Measurements from ENCODE around the gene SOD1.

The SOD1 gene

DNA sequence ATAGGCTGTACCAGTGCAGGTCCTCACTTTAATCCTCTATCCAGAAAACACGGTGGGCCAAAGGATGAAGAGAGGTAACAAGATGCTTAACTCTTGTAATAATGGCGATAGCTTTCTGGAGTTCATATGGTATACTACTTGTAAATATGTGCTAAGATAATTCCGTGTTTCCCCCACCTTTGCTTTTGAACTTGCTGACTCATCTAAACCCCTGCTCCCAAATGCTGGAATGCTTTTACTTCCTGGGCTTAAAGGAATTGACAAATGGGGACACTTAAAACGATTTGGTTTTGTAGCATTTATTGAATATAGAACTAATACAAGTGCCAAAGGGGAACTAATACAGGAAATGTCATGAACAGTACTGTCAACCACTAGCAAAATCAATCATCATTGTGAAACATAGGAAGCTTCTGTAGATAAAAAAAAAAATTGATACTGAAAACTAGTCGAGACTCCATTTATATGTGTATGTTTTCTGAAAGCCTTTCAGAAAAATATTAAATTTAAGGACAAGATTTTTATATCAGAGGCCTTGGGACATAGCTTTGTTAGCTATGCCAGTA lies 7.0 kb downstream of the SOD1 start:
- TF ChIP-seq GATA1 (IDR thresholded peaks at IDR 0.05; ENCODE audit: low read depth, low read length) (no peak), POLR2A (IDR thresholded peaks at IDR 0.05; ENCODE audit: low read length) (no peak)
- DNase-seq: no peak

DNA sequence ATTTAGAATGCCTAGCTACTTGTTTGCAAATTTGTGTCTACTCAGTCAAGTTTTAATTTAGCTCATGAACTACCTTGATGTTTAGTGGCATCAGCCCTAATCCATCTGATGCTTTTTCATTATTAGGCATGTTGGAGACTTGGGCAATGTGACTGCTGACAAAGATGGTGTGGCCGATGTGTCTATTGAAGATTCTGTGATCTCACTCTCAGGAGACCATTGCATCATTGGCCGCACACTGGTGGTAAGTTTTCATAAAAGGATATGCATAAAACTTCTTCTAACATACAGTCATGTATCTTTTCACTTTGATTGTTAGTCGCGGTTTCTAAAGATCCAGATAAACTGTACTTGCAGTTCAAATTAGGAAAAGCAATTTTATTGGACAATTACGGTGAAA lies 7.6 kb downstream of the SOD1 start:
- TF ChIP-seq POLR2A (IDR thresholded peaks at IDR 0.05; ENCODE audit: low read length) (no peak), GATA1 (IDR thresholded peaks at IDR 0.05; ENCODE audit: low read depth, low read length) (no peak)
- no peak for DNase-seq

DNA sequence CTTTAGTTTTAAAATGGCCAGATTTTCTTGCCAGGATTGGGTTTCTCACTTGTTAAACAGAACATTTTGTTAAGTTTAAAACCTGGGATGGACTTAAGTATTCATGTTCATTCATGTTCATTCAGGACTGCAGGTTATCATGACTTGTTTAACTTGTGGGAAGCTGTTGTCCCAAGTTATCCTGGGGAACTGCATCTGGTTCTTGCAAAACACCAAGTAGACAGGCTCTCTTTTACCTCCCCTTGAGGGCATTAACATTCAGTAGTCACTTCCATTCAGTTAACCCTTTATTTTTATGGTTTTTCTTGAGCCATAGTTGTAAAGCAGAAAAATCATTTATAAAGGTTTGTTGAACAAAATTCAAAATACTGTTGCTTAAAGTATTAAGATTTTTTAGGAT lies 8.1 kb downstream of the SOD1 start:
- no peak for DNase-seq
- TF ChIP-seq POLR2A (IDR thresholded peaks at IDR 0.05; ENCODE audit: low read length) (no peak), GATA1 (IDR thresholded peaks at IDR 0.05; ENCODE audit: low read depth, low read length) (no peak)

GRCh38 chr21:31668651-31669491 lies 9.4 kb downstream of the SOD1 start:
- TF ChIP-seq GATA1 (IDR thresholded peaks at IDR 0.05; ENCODE audit: low read depth, low read length): no peak
- no peak for TF ChIP-seq POLR2A (IDR thresholded peaks at IDR 0.05; ENCODE audit: low read length)

GRCh38 chr21:31670070-31670469 lies 10.6 kb downstream of the SOD1 start:
- TF ChIP-seq GATA1 (IDR thresholded peaks at IDR 0.05; ENCODE audit: low read depth, low read length) (no peak), POLR2A (IDR thresholded peaks at IDR 0.05; ENCODE audit: low read length) (no peak)
- DNase-seq: no peak

More at GRCh38 chr21:31668651-31669491, 9.4 kb downstream of the SOD1 start:
- no peak for DNase-seq

- no peak for DNase-seq
- TF ChIP-seq POLR2A (IDR thresholded peaks at IDR 0.05; ENCODE audit: low read length) (no peak), GATA1 (IDR thresholded peaks at IDR 0.05; ENCODE audit: low read depth, low read length) (no peak)
These were observed 11.7 kb downstream of the SOD1 start for GRCh38 chr21:31671146-31671716.

DNA sequence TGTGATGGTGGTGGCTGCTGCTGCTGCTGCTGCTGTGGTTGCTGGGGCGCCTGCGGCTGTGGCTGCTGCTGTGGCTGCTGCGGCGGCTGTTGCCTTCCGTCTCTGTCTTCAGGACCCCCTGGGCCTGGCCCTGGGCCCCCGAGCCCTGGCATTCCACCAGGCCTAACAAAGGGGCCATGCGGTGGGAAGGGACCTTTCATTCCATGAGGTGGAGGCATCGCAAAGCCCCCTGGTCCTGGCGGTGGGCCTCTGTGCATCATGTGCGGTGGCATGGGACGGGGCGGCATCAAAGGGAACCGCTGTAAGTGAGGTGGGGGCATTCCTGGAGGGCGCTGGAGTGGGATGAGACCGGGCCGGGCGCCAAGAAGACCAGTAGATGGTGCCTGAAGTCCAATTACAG lies 12.4 kb downstream of the SOD1 start:
- DNase-seq: no peak
- TF ChIP-seq POLR2A (IDR thresholded peaks at IDR 0.05; ENCODE audit: low read length) (no peak), GATA1 (IDR thresholded peaks at IDR 0.05; ENCODE audit: low read depth, low read length) (no peak)

DNA sequence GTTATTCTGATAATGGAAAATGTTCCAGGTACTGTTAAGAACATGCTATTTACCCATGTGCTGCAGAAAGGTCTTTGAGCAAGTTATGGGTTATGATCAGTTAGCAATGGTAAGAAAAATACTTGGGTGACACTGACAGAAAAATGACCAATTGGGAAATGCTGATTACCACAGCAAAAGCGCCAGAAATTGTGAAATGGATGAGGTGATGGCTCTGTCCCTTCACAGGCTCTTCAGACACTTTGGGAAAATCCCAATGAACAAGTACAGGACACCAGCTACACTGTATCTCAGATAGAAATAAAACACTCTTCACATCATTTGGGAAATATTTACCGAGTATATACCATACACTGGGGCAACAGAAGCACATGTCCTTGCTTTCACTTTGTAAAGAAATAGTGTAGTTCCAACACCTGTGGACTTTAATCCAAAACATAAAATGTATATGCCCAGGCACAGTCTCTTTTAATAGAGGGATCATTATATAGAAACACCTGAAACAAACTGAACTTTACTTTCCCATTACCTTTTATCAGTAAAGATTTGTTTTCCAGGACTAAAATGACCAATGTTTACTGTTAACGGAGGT lies 13.9 kb downstream of the SOD1 start:
- TF ChIP-seq GATA1 (IDR thresholded peaks at IDR 0.05; ENCODE audit: low read depth, low read length) (no peak), POLR2A (IDR thresholded peaks at IDR 0.05; ENCODE audit: low read length) (no peak)
- no peak for DNase-seq

- TF ChIP-seq POLR2A (IDR thresholded peaks at IDR 0.05; ENCODE audit: low read length): no peak
- no peak for TF ChIP-seq GATA1 (IDR thresholded peaks at IDR 0.05; ENCODE audit: low read depth, low read length)
- no peak for DNase-seq
These were observed 15.8 kb downstream of the SOD1 start for GRCh38 chr21:31675318-31675717.

GRCh38 chr21:31675960-31676359 lies 16.5 kb downstream of the SOD1 start:
- TF ChIP-seq POLR2A (IDR thresholded peaks at IDR 0.05; ENCODE audit: low read length): no peak
- TF ChIP-seq GATA1 (IDR thresholded peaks at IDR 0.05; ENCODE audit: low read depth, low read length): no peak
- no peak for DNase-seq

DNA sequence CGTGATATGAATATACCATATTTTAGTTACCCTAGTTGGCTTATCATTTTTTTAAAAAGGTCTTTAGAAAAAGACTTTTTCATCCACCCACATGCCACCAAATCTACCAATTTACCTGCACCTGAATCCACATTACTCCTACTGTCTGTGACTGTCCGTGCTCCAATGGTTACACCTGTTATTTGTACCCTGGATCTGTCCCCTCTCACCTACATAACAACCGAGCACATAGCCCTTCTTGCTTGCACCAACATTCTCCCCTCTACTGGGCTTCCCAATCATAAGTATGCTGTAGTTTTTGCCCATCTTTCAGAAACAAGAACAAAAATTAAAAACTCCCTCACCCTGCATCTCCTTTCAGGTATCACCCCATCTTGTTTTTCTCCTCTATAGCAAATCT lies 17.6 kb downstream of the SOD1 start:
- TF ChIP-seq GATA1 (IDR thresholded peaks at IDR 0.05; ENCODE audit: low read depth, low read length): no peak
- TF ChIP-seq POLR2A (IDR thresholded peaks at IDR 0.05; ENCODE audit: low read length): no peak
- DNase-seq: no peak

GRCh38 chr21:31678478-31678877 lies 19.0 kb downstream of the SOD1 start:
- DNase-seq: no peak

DNA sequence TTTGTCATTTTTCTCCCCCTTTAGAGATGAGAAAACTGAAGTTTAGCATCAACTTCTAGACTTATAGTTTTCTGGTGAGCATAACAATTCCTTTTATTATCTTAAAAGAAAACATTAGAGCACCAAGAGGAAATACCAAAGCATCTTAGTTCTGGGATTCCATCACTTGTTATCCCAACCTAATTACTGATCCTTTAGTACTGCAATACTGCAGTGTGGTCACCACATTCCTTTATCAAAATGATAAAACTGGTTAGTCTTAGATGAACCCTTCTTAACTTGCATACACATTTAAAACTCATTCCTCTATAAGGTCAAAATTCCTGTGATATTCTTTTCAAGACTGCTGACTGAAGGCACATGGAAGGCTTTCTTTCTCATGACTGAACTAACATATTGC lies 23.1 kb downstream of the SOD1 start:
- DNase-seq: no peak
- TF ChIP-seq POLR2A (IDR thresholded peaks at IDR 0.05; ENCODE audit: low read length): no peak
- no peak for TF ChIP-seq GATA1 (IDR thresholded peaks at IDR 0.05; ENCODE audit: low read depth, low read length)

More at GRCh38 chr21:31678478-31678877, 19.0 kb downstream of the SOD1 start:
- TF ChIP-seq POLR2A (IDR thresholded peaks at IDR 0.05; ENCODE audit: low read length) (no peak), GATA1 (IDR thresholded peaks at IDR 0.05; ENCODE audit: low read depth, low read length) (no peak)

GRCh38 chr21:31683029-31683428 lies 23.5 kb downstream of the SOD1 start:
- no peak for TF ChIP-seq GATA1 (IDR thresholded peaks at IDR 0.05; ENCODE audit: low read depth, low read length)
- no peak for TF ChIP-seq POLR2A (IDR thresholded peaks at IDR 0.05; ENCODE audit: low read length)
- DNase-seq: no peak

All from erythroblast (primary cell).